ENCODE results near the gene CROCC2. TPM values are rescaled to one million over a fixed set of nuclear protein-coding genes. Genes with fewer than 3 reads are reported as not detected.

Gene CROCC2
- under 1 TPM in 10 of 12 donors, not detected in 2; 0.08 to 0.70 (median 0.28) TPM for polyA plus RNA-seq (ENCODE audit: insufficient read length in 12 of 12)
- long read RNA-seq, donor 1, result 0 reads
- long read RNA-seq, donor 2, result 0 reads
- long read RNA-seq, donor 3, result 0 reads
- long read RNA-seq, donor 4, result 0 reads
- long read RNA-seq, donor 5, result 0 reads
- long read RNA-seq, donor 6, result 0 reads
- long read RNA-seq, donor 7, result 0 reads
- long read RNA-seq, donor 8, result 0 reads
- long read RNA-seq, donor 9, result 0 reads
- long read RNA-seq, donor 10, result 0 reads
- long read RNA-seq, donor 11, result 0 reads

DNA sequence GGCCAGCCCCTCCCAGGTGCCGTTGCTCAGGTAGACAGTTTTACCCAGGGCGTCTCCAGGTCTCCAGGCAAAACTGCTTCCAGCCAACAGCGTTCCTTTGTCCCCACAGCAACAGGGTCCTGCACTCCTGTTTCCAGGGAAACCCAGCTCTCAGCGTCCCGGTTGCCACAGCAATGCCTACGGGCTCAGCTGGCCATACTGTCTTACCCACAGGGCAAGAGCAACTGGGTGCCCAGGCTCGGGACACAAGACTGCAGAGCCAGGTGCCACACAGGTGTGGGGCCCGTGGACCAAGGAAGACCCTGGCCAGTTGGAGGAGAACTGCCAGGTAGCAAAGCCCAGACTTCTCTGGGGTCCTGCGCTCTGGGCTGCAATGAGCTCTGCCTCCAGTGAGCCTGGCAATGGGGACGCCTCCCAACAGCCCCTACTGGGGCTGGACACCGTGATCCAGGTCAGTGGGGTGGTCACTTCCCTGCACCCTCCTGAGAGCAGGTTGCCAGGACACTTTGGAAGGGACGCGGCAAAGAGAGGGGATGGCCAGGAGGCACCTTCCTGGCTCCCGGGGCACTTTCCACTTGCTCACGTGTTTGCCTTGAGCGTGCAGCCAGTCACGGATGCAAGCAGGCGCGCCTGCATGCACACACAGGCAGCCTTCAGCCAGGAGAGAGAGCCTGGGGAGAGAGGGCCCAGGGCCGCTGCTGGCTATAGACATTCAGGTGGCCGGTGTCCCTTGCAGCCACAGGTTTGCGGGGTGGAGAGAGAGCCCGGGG, at the start of gene CROCC2:
Gene CROCC2, plus strand, starts transcription at position 196 of the 770 bp plus-strand sequence. Its CDS starts 178 bp downstream, at position 374.
- no peak for DNase-seq

DNA sequence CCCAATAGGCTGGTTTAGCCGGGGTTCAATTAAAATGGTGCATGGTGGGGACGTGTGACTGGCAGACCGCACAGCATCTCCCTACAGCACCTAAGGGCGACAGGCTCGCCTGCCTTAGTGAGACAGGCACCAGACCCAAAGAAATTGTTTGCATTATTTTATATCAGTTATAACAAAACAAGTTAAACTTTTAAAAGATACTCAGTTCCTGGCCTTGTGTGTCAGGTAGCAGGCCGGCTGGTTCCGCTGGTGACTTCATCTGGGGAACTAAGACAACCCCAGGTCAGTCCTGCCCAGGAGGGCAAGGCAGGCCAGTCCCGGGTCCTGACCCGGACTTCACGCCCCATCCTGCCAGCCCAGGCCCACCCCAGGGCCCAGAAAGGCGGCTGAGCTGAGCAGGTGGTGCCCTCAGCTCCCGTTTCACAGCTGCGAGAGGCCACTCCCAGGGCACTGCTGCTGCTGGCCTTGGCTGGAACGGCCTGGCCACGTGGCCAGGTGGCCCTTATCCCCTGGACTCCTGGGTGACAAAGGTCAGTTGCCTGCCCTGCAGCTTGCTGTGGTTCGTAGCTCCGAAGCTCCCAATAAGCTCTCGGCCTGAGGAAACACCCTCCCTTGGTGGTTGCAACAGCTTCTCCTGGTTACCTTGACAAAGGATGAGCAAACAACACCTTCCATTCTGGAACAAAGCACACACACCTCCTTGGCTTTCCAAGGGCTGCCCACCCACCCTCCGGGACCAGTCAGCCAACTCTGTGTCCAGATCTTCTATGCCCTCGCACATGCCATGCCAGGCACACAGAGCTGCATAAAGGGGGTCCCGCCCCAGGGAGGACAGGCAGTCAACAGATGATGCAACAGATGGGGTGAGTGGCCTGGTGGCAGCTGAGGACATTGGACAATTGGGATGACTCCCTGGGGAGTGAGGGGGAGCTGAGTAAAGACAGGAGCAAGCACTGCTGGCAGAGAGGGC, 48.8 kb upstream of the CROCC2 start:
- no peak for DNase-seq

DNA sequence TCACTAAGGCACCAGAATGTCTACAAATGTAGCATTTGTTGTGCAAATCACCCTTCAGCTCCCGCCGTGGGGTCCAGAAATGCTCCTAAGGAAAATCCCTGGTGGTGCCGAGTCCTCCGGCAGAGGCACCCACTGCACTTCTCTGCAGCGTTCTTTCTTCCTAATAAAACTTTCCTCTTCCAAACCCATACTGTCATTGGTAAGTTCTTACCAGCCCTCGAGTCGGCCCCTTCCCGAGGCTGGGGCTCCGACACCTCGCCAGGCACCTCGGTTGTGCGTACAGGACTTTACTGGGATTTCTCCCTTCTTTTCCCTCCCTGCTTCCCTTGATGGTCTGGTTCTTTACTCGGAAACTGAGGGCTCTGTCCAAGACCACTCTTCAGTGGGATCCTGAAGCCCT, 47.8 kb upstream of the CROCC2 start:
- DNase-seq, result no peak

DNA sequence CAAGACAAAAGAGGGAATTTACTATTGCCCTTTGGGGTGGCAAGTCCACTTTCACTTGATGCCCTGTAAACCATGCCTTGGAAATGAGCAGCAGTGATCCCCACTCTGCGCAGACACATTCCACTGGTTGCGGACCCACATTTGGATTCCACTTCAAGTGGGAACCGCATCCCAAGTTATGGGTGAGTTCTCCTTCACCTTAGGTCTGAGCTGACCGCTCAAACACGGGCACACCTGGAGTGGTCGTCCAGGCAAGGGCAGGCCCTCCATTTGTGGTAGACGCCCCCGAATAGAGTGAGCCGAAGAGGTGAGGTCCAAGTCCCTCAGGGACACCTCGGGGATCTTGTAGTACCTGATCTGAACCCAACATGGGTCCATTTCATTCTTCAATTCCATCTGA, 47.3 kb upstream of the CROCC2 start:
- no peak for DNase-seq

DNA sequence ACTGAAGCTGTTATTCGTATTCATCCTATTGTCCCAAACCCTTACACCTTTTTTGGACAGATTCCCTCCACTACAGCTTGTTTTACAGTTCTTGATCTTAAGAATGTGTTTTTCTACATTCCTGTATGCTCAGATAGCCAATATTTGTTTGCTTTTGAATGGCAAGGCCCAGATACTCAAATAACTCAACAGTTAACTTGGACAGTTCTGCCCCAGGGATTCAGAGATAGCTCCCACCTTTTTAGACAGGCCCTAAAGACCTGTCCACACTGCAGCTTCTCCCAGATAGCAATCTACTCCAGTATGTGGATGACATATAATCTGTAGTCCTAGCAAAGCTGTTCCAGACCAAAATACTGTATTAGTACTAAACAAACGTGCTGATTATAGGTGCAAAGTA, 44.6 kb upstream of the CROCC2 start:
- no peak for DNase-seq

DNA sequence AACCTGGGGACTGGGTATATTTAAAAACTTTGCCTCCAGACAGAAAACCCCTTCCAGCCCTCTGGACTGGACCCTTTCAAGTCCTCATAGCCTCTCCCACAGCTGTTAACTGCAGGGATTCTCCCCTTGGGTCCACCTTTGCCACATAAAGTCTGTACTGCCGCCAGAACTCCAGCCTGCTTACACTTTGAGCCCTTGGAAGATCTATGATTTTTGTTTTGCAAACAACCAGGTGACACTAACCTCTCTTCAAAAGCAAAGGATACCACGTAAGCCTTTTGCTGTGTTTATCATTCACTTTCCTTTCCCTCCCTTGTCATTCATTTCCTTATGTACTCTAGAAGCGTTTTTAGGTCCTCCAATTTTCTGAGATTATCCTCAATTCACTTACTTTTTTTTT, 41.7 kb upstream of the CROCC2 start:
- DNase-seq, result no peak

DNA sequence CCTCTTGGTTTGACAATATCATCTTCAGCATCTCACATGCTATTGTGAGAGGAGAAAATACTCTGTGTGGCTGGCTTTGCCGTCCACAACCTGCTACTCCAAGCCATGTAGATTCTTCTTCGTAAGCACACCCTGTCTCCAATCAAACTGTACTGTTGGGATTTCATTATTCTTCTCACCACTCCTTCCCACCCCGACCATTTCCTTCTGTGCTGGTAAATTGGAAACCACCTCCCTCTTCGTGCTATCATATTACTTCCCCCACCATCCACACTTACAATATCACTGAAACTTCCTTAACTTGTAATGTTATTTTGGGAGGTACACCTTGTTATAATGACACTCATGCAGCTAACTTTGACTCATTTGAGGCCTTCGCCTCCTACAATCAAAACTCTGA, 40.7 kb upstream of the CROCC2 start:
- no peak for DNase-seq

DNA sequence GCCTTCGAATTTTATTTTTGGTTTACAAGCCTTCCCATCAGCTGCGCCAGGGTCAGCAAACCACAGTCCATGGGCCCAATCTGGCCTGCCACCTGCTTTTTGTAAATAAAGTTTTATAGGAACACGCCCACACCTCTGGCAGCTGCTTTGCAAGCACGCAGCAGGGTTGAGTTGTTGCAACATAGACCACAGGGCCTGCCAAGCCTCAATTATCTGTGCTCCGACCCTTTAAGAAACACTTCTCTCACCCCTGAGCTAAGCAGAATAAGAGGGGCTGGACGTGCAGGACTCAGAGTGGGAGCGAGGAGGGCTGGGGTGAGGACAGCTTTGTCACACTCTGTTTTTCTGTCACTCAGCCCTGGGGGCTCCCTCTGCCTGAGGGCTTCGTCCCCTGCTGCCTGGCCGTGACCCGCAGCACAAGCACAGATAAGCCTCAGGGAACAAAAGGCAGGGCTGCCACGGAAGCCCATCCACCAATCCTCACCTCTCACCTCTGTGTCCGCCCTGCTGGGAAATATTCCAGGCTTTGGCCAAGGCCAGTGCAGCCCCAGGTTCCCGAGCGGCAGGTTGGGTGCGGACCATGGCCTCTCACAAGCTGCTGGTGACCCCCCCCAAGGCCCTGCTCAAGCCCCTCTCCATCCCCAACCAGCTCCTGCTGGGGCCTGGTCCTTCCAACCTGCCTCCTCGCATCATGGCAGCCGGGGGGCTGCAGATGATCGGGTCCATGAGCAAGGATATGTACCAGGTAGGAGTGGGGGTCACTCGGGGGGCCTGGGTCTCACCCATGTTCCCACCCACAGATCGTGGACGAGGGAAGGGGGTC, 37.6 kb upstream of the CROCC2 start, which contains the start of gene AGXT:
Gene AGXT, plus strand, starts transcription at position 539 of the 823 bp plus-strand sequence. Its CDS starts 42 bp downstream, at position 581.
- DNase-seq, result no peak

DNA sequence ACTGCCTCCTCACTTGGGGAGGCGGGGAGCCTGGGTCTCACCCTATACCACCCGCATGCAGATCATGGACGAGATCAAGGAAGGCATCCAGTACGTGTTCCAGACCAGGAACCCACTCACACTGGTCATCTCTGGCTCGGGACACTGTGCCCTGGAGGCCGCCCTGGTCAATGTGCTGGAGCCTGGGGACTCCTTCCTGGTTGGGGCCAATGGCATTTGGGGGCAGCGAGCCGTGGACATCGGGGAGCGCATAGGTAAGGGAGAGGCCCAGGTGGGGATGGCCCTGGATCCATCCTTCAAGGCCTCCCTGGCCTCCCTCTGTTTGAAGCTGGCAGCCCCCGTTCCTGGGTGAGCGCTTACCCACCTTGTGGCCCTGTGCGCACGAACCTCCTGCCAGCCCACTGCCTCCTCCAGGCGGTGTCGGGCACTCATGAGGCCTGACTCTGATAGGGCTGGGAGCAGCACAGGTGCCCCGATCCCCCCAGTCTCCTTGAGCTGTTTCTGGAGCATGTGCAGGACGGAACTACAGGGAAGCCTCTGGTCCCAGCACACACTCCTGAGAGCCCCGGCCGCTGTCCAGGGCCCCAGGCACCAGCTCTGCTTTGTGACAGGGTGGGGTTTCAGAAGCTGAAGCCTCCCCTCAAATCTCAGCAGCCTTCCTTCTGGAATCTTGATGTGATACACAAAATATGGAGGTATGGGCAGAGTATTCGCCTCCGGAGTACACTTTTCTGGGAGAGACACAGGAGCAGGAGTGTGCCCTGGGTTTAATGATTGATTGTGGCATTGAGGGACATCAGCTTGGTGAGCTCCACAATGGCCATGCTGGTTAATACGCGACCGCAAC, 36.8 kb upstream of the CROCC2 start:
- DNase-seq, result no peak

DNA sequence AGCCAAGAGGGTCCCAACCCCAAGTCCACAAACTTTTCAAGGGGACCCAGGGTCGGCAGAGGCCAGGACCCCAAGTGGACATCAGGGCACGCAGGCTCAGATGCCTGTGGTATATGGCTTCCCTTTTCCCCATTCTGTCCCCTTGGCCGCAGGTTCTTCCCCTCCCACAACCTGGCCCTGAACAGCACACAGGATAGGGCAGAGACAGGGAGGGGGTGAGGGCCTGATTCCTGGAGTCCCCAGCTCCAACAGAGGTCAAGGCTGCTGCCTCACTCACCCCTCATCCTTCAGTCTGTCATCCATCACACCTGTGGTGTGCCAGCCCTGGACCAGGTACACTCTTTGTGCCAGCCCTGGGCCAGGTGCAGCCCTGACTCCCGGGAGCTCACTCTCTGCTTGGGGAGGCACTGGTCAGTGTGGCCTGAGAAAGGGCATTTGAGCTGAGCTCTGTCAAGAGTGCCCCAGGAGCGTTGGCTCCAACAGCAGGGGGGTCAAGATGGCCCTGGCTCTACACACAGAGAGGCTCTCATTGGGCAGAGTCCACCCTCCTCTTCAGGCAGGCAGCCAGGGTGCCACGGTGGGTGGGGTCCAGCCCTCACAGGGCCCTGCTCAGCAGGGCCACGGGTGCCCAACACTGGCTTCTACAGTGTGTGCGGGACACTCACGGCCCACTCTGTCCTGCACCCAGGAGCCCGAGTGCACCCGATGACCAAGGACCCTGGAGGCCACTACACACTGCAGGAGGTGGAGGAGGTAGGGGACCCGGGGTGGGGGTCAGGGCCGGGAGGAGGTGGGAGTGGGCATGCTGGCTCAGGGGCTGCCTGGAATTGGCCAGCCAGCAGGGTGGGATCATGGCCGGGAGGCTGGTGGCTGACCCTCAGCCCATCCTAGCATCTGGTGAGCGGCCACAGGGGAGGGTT, 35.9 kb upstream of the CROCC2 start:
- no peak for DNase-seq

DNA sequence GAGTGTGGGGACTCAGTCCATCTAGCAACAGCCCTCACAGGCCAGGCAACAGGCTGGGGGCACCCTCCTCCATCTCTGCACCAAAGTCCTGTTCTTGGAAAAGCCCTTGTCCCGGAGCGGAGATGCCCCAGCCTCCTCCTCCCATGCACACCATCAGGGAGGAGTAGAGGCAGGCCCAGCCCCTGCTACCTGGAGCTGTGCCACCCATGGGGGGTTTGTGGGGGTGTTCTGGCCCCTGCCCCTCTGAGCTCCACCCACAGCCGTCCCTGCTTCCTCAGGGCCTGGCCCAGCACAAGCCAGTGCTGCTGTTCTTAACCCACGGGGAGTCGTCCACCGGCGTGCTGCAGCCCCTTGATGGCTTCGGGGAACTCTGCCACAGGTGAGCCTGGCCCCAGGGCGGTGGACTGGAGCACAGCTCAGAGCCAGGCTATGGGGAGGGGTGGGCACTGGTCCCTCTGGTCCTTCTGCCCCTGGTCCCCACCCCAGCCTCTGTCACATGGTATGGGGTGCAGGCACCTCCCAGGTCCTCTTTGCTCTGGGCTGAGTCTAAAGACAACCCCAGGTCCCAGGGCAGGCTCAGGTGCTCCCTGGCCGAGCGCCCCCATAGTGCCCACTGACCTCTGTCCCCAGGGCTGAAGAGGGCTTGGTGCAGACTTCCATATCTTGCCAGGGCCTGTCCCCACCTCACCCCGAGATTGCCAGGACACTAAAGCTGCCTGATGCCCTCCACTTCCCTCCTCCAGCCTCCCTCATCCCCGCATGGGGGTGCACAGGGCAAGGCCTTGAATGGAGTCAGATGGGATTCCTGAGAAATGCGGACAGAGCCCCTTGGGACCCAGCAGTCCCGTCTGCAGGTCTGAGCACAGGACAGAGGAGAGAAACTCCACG, 34.8 kb upstream of the CROCC2 start:
- no peak for DNase-seq

DNA sequence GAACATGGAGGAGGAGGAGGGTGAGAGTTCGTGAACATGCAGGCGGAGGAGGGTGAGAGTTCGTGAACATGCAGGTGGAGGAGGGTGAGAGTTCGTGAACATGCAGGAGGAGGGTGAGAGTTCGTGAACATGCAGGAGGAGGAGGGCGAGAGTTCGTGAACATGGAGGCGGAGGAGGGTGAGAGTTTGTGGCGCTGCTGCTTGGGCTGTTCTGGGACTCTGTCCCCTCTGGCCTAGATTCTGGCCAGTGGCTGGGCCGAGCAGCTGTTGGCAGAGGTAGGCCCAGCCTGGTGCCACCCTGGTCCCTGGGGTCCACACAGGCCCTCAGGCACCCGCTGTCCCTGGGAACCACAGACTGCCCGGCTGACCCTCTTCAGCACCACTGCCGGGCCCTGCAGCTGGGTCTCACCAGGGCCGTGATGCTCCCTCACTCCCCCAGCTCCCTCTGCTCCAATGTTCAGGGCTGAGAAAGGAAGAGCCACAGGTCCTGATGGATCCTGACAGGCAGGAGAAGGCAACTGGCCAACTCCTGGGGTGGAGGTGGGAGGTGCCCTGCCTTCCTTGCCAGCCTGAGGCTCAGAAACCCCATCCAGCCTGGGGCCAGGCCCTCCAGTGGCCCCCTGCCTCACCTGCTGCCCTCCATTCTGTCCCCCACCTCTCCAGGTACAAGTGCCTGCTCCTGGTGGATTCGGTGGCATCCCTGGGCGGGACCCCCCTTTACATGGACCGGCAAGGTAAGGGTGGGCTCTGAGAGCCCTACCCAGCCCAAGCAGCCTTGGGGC, 33.6 kb upstream of the CROCC2 start:
- DNase-seq, result no peak

DNA sequence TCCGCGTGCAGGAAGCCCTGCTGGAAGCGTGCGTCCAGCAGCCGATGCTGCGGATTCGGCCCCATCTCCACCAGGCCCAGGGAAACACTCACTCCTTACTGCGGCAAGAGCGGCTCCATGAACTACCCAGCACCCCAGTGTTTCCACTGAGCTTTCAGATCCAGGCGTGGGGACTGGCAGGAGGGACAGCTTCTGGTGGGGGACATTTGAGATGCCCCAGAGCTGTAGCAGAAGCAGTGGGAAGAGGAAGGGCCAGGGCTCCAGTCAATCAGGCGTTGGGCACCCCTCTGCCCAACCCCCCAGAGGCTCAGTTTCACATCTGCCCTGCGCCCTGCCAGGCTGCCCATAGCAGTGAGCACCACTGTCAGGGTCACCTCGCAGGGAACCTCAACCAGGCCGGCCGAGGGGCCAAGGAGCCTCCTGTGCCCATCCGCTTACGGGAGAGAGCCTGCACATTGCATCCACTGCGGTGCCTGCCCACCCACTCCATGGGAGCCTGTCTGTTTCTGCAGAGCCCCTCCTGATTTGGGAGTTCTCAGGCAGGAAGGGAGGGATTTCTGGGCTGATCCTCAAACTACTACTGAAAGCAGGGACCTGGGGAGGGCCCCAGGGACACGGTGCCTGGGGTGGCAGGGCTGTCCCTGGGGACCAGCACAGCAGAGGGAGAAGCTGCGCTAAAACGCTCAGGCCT, 32.9 kb upstream of the CROCC2 start:
- DNase-seq, result no peak

DNA sequence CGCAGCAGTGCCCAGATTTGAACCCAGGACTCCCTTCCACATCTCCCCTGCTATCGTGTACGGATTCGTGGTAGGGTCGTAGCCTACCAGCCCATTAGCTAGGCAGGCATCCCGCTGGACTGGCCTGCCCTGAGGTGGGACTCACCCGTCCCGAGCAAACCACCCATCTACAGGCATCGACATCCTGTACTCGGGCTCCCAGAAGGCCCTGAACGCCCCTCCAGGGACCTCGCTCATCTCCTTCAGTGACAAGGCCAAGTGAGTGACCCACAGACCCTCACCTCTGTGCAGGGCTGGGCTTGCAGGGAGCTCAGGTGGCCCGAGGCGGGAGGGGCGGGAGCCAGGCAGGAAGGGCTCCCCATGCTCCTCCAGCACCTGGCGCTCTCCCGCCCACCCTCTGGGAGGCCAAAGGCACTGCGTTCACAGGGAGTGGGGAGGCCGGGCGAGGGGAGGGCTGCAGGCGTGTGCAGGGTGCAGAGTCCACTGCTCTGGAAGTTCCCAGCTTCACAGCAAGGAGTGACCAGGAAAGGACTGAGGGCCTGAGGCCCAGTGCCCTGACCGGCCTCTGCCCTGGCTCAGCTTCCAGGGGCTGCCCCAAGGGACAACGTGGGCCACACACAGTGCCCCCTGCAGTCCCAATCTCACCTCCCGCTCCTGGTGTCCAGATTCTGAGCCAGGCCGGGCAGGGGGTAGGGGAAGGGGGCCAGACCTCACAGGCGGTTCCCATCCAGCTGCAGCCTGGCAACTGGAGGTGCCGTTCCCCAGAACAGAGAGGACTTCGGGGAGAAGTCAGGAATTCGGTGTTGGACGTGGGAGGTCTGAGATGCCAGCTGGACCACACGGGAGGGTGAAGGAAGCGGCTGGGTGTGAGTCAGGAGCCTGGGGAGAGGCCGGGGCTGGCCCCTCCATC, 32.1 kb upstream of the CROCC2 start:
- DNase-seq, result no peak

DNA sequence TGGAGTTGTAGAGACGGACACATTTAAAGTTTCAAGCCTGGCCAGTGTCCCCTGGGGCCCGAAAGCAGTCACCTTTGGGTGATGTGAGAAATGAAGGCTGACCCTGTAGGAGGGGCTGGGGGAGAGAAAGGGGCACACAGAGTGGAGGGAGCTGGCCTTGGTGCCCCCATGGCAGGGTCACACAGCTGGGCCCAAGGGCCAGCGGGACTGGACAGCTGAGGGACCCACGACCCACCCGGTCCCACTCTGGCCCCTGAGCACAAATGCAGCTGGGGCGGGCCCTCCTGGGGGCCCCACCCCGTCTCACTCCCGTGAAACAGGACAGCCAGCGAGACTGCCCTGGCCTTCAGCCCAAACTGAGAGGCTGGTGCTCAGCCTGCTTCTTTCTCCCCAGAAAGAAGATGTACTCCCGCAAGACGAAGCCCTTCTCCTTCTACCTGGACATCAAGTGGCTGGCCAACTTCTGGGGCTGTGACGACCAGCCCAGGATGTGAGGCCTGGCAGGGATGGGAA, 31.4 kb upstream of the CROCC2 start:
- DNase-seq, result no peak

All from muscle of arm (tissue), 14 donors.